ENCODE data around the gene SNTG2. TPM values are rescaled to one million over a fixed set of nuclear protein-coding genes. Genes with fewer than 3 reads are reported as not detected.

The SNTG2 gene
- total RNA-seq, 2 donors from 2014 or later, result 2.5 to 3.8 TPM

GRCh38 chr2:946073-946948, 4.3 kb upstream of the SNTG2 start:
- ATAC-seq (replicated peaks in 1 of 2), result peak; percentile 61 to 73
- peak in 1 of 2 donors; percentile 11 for DNase-seq
- peaks cover 18% of the 10 kb centered on the region for H3K27me3 Mint-ChIP-seq (ENCODE audit: low read depth)
- H3K27ac Mint-ChIP-seq, result peak overlapping the region; percentile 59
- H3K4me3 Mint-ChIP-seq, result peak overlapping the region; percentile 63 to 78
- H3K36me3 Mint-ChIP-seq (ENCODE audit: insufficient read depth in 2 of 2), result peaks cover 4 to 8% of the 10 kb centered on the region in 2 donors
- peaks cover 3 to 8% of the 10 kb centered on the region in 2 donors for H3K9me3 Mint-ChIP-seq
- peaks cover 32% of the 10 kb centered on the region for H3K4me1 Mint-ChIP-seq (ENCODE audit: low read depth)

- peak overlapping the region; percentile 71 to 79 for H3K4me3 Mint-ChIP-seq
- peaks cover 2 to 5% of the 10 kb centered on the region in 2 donors for H3K36me3 Mint-ChIP-seq (ENCODE audit: insufficient read depth in 2 of 2)
- peaks cover 36% of the 10 kb centered on the region for H3K4me1 Mint-ChIP-seq (ENCODE audit: low read depth)
- H3K9me3 Mint-ChIP-seq, result peaks cover 3 to 5% of the 10 kb centered on the region in 2 donors
- H3K27ac Mint-ChIP-seq, result peak overlapping the region; percentile 2
- H3K27me3 Mint-ChIP-seq (ENCODE audit: low read depth), result peaks cover 46% of the 10 kb centered on the region
- no peak for ATAC-seq (replicated peaks in 1 of 2)
- DNase-seq, result no peak
Measured at GRCh38 chr2:949384-950079, 1.1 kb upstream of the SNTG2 start.

DNA sequence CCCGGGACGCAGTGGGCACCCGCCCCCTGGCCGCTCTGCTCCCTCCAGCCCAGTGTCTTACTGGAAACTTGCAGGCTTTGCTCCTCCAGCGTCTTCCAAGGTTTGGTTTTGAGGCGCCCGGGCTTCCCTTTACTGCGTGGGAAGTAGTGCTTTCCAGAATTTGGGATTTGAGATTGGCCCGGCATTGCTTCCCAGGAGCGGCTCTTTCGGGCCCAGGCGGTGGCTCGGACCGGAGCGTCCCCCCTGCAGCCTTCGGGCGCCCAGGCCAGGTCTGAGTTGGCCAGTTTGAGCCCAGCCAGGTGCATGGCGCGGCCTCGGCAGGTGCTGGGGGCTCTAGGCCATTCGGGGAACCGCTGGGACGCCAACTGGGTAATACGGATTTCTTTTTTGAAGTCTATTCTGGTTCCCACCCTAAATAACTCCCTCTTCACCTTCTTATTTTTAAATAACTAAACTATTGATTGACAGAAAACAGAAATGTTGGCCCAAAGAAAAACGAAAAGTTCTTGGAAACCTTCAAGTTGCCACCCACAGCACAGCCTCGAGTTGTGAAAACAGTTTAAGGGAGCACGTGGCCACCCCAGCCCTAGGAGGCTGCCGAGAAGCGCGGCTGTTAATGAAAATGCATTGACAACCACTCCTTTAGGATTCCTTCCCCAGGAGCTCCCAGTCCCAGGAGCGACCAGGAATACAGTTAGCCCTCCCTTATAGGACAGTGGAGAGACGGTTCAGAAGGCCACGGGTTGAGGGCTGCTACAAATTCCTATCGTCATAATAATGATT, 766 bp downstream of the SNTG2 start:
- Mint-ChIP-seq H3K36me3 (ENCODE audit: insufficient read depth in 2 of 2) (peaks cover 0 to 3% of the 10 kb centered on the region in 2 donors), H3K4me3 (peak overlapping the region; percentile 75 to 90), H3K27me3 (ENCODE audit: low read depth) (peaks cover 44% of the 10 kb centered on the region), H3K4me1 (ENCODE audit: low read depth) (peaks cover 21% of the 10 kb centered on the region), H3K9me3 (no peaks in the 10 kb centered on the region), H3K27ac (no peak overlapping the region)
- ATAC-seq (replicated peaks in 1 of 2), result no peak
- no peak for DNase-seq

GRCh38 chr2:953408-953807, 2.8 kb downstream of the SNTG2 start:
- ATAC-seq (replicated peaks in 1 of 2) (no peak), DNase-seq (no peak)
- Mint-ChIP-seq H3K36me3 (ENCODE audit: insufficient read depth in 2 of 2) (peaks cover 0 to 3% of the 10 kb centered on the region in 2 donors), H3K27ac (no peak overlapping the region), H3K9me3 (no peaks in the 10 kb centered on the region), H3K4me3 (no peak overlapping the region), H3K27me3 (ENCODE audit: low read depth) (peaks cover 56% of the 10 kb centered on the region), H3K4me1 (ENCODE audit: low read depth) (peaks cover 12% of the 10 kb centered on the region)

DNA sequence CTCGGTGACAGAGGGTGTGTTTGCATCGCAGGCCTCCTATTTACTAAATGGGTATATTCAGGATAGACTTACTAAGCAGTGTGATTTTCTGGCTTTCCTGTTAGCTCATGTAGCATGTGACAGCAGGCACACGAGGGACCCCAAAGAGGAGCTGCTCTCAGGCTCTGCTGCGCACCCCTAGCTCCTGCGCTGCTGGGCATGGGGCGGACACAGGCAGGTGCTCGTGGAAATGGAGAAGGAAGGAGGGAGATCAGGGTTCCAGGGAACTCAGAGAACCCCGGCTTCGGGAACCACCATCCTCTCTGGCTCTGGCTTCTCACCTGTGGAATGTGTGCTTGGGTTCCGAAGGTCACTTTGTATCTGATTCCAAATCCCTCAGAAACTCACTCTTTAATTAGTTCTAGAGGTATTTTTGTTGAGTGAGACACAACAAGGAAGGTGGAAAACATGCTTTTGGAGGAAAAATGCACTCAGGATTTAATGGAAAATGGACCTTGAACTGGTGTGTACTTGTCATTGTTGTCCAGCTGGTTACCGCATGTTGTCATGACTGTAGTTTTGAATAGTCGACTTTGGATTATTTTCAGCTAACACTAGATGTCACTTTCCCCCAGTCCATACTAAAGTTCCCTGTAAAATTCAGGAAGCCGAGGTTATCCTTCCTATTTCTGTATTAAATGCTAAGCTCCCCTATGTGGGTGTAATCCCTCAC, 3.5 kb downstream of the SNTG2 start:
- Mint-ChIP-seq H3K4me1 (ENCODE audit: low read depth) (peaks cover 11% of the 10 kb centered on the region), H3K27me3 (ENCODE audit: low read depth) (peaks cover 55% of the 10 kb centered on the region), H3K9me3 (no peaks in the 10 kb centered on the region), H3K36me3 (ENCODE audit: insufficient read depth in 2 of 2) (peaks cover 0 to 3% of the 10 kb centered on the region in 2 donors), H3K27ac (no peak overlapping the region), H3K4me3 (no peak overlapping the region)
- ATAC-seq (replicated peaks in 1 of 2), result no peak
- no peak for DNase-seq

GRCh38 chr2:954687-955000, 4.0 kb downstream of the SNTG2 start:
- Mint-ChIP-seq H3K27ac (no peak overlapping the region), H3K9me3 (no peaks in the 10 kb centered on the region), H3K36me3 (ENCODE audit: insufficient read depth in 2 of 2) (no peaks in the 10 kb centered on the region), H3K27me3 (ENCODE audit: low read depth) (peaks cover 50% of the 10 kb centered on the region), H3K4me1 (ENCODE audit: low read depth) (peaks cover 6% of the 10 kb centered on the region), H3K4me3 (no peak overlapping the region)
- ATAC-seq (replicated peaks in 1 of 2) (no peak), DNase-seq (no peak)

- H3K27ac Mint-ChIP-seq, result no peak overlapping the region
- H3K4me3 Mint-ChIP-seq, result no peak overlapping the region
- peaks cover 4% of the 10 kb centered on the region for H3K4me1 Mint-ChIP-seq (ENCODE audit: low read depth)
- no peaks in the 10 kb centered on the region for H3K36me3 Mint-ChIP-seq (ENCODE audit: insufficient read depth in 2 of 2)
- H3K9me3 Mint-ChIP-seq, result no peaks in the 10 kb centered on the region
- no peak for DNase-seq
- peaks cover 48% of the 10 kb centered on the region for H3K27me3 Mint-ChIP-seq (ENCODE audit: low read depth)
- no peak for ATAC-seq (replicated peaks in 1 of 2)
Measured at GRCh38 chr2:955829-956731, 5.4 kb downstream of the SNTG2 start.

GRCh38 chr2:959457-959856, 8.8 kb downstream of the SNTG2 start:
- H3K4me1 Mint-ChIP-seq (ENCODE audit: low read depth), result no peaks in the 10 kb centered on the region
- H3K9me3 Mint-ChIP-seq, result no peaks in the 10 kb centered on the region
- ATAC-seq (replicated peaks in 1 of 2), result no peak
- H3K36me3 Mint-ChIP-seq (ENCODE audit: insufficient read depth in 2 of 2), result no peaks in the 10 kb centered on the region
- no peak for DNase-seq
- H3K4me3 Mint-ChIP-seq, result no peak overlapping the region
- H3K27ac Mint-ChIP-seq, result no peak overlapping the region
- H3K27me3 Mint-ChIP-seq (ENCODE audit: low read depth), result peaks cover 16% of the 10 kb centered on the region

DNA sequence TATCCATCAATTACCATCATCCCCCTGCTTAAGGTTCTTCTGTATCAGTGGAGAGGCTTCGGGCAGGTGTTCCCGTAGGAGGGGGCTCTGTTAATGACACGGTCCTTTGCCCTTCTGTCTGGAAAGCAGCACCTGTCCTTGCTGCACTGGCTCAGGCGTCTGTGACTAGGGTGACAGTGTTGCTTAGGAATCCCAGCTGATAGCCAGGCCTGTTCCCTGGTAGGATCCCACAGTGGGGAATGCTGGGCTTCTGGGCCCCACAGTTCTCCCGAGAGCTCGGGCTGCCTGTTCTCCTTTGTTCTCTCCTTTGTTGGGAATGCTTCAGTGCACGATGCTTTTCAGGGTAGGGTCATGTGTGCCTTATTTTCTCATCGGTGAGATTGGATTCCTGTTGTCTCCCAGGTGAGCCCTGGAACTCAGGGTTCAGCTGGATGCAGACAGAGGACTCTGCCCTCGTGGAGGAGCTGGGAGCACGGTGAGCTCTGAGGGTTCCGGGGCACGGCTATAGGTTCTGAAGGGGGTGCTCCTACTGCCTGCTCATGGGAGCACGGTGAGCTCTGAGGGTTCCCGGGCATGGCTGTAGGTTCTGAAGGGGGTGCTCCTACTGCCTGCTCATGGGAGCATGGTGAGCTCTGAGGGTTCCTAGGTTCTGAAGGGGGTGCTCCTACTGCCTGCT, 9.6 kb downstream of the SNTG2 start:
- no peak for DNase-seq
- H3K9me3 Mint-ChIP-seq, result no peaks in the 10 kb centered on the region
- H3K36me3 Mint-ChIP-seq (ENCODE audit: insufficient read depth in 2 of 2), result no peaks in the 10 kb centered on the region
- ATAC-seq (replicated peaks in 1 of 2), result no peak
- H3K27ac Mint-ChIP-seq, result no peak overlapping the region
- H3K4me1 Mint-ChIP-seq (ENCODE audit: low read depth), result no peaks in the 10 kb centered on the region
- H3K4me3 Mint-ChIP-seq, result no peak overlapping the region
- peaks cover 12% of the 10 kb centered on the region for H3K27me3 Mint-ChIP-seq (ENCODE audit: low read depth)

GRCh38 chr2:961786-962185, 11.1 kb downstream of the SNTG2 start:
- no peak for DNase-seq
- no peak overlapping the region for H3K4me3 Mint-ChIP-seq
- no peaks in the 10 kb centered on the region for H3K4me1 Mint-ChIP-seq (ENCODE audit: low read depth)
- H3K27me3 Mint-ChIP-seq (ENCODE audit: low read depth), result peaks cover 12% of the 10 kb centered on the region
- H3K9me3 Mint-ChIP-seq, result no peaks in the 10 kb centered on the region
- no peak for ATAC-seq (replicated peaks in 1 of 2)
- no peak overlapping the region for H3K27ac Mint-ChIP-seq
- H3K36me3 Mint-ChIP-seq (ENCODE audit: insufficient read depth in 2 of 2), result no peaks in the 10 kb centered on the region

GRCh38 chr2:963876-964275, 13.2 kb downstream of the SNTG2 start:
- Mint-ChIP-seq H3K36me3 (ENCODE audit: insufficient read depth in 2 of 2) (peaks cover 3 to 6% of the 10 kb centered on the region in 2 donors), H3K9me3 (peaks cover 0 to under 1% of the 10 kb centered on the region in 2 donors), H3K27ac (no peak overlapping the region), H3K4me3 (no peak overlapping the region), H3K4me1 (ENCODE audit: low read depth) (no peaks in the 10 kb centered on the region), H3K27me3 (ENCODE audit: low read depth) (peaks cover 5% of the 10 kb centered on the region)
- DNase-seq, result no peak
- ATAC-seq (replicated peaks in 1 of 2), result no peak

All from activated T-cell treated with anti-CD3 and anti-CD28 coated beads, Interleukin-2, amount 50 U/mL, for 72 hours (primary cell).